RWPE1 (cell line): ENCODE results near the gene ATXN10.

Experiments used
- CTCF ChIA-PET: fragments of 350-600 bp; sonication (Branson Sonifier 250); formaldehyde crosslinking; extraction: SDS; loops from one replicate; lab custom pipeline; 2021; lab: Yijun Ruan, JAX
- POLR2A ChIA-PET: fragments of 400-600 bp; formaldehyde crosslinking; extraction: SDS; loops from one replicate; lab custom pipeline; 2020; ENCODE audit warnings: antibody characterized with exemption; ENCODE audit not compliant: low non-redundant PET; lab: Yijun Ruan, JAX
- DNase-seq: peaks from one replicate; pipeline ENCODE4 v3.0.0; 2012; ENCODE audit warnings: low spot score
- H3K27ac ChIP-seq: fragments of 450-650 bp; 2 replicates; pipeline ENCODE4 v1.5.1; 2017
- TF ChIP-seq, protein P1 (sequence below): fragments of 450-650 bp; conservative IDR thresholded peaks from 2 replicates; pipeline ENCODE4 v1.5.1; 2017; ENCODE audit warnings: low read depth, mild to moderate bottlenecking

ATXN10 gene

DNA sequence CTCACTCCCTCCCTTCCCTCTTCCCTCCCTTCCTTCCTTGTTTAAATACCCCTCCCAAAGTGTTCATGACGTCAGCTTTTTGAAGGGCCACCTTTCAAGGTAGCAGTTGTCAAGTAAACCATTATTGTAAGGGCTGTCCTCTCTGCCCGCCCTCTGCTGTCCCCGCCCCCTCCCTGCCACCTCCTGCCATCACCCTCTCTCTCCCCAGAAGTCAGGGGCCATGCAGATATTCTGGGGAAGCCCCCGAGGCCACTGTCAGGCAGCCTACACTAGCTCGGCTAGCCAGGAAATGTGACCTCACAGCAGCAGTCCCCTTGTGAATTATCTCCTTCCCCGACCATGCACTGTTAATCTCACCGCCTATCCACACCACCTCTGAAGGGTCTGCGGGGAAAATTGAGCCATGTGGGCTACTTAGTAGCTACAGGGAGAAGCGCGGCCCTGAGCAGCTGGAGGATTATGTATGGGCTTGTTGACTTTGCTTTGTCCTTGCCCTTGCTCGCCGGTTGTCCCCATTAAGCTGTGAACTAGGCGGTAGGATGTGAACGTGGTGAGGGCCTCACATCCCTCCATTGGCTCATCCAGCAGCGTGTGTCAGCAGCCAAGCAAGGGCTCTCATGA, 42.1 kb upstream of the ATXN10 start:
- H3K27ac ChIP-seq, result no peak overlapping the region
- CTCF ChIA-PET, result no interaction called here
- no peak for DNase-seq
- TF ChIP-seq, protein P1, sequence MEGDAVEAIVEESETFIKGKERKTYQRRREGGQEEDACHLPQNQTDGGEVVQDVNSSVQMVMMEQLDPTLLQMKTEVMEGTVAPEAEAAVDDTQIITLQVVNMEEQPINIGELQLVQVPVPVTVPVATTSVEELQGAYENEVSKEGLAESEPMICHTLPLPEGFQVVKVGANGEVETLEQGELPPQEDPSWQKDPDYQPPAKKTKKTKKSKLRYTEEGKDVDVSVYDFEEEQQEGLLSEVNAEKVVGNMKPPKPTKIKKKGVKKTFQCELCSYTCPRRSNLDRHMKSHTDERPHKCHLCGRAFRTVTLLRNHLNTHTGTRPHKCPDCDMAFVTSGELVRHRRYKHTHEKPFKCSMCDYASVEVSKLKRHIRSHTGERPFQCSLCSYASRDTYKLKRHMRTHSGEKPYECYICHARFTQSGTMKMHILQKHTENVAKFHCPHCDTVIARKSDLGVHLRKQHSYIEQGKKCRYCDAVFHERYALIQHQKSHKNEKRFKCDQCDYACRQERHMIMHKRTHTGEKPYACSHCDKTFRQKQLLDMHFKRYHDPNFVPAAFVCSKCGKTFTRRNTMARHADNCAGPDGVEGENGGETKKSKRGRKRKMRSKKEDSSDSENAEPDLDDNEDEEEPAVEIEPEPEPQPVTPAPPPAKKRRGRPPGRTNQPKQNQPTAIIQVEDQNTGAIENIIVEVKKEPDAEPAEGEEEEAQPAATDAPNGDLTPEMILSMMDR, result no peak
- POLR2A ChIA-PET, result no interaction called here

DNA sequence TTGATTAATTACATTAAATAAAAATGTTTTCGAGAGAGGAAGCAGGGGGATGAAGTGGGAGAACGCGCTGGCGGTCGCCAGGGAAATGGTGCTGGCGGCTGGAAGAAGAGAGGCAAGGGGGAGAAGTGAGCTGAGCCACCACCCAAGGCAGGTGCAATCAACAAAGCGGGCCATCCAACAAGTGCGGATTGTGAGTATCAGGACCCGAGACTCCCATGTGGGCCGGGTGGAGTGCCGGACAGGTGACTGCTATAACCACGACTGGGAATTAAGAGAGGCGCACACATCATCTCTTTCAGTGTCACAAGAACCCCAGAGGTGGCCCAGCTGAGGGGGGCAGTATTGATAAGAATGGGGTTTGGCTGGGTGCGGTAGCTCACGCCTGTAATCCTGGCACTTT, 41.2 kb upstream of the ATXN10 start:
- TF ChIP-seq, protein P1, result no peak
- DNase-seq, result no peak
- no peak overlapping the region for H3K27ac ChIP-seq
- ChIA-PET POLR2A (no interaction called here), CTCF (no interaction called here)

DNA sequence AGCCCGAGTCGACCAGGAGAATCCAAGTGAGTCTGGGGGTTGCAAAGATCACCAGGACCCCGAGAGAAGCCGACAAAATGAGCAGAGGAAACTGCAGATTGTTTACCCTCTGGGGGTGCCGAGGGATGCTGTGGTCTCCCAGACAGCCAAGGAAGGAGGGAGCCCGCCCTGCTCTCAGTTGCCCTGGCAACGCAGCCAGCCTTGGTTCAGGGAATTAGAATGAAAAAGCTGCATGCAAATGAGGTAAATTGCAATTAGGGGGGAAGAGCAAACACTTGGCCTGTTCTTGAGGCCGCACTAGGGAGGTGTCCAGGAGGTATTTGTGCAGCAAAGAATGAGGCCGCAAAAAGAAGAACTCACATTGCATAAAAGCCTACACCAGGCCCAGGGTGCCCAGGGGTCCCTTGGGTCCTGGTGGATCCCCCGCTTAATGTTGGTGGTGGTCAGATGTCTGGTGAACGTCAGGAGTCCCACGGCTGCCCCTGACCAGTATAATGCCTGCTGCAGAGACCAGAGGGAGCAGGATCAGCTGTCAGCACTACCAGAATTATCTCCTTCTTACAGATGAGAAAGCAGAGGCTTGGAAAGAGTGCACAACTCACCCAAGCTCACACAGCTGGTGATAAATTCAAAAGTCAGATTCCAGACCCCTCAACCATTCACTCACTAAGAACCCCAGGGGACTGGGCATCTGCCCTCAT, 40.3 kb upstream of the ATXN10 start:
- CTCF ChIA-PET, result interaction anchor here (0.7 kb wide), 1 partner anchor 233 kb away, joined by 3 read pairs; no protein-coding TSS in a partner anchor
- DNase-seq, result no peak
- POLR2A ChIA-PET, result no interaction called here

DNA sequence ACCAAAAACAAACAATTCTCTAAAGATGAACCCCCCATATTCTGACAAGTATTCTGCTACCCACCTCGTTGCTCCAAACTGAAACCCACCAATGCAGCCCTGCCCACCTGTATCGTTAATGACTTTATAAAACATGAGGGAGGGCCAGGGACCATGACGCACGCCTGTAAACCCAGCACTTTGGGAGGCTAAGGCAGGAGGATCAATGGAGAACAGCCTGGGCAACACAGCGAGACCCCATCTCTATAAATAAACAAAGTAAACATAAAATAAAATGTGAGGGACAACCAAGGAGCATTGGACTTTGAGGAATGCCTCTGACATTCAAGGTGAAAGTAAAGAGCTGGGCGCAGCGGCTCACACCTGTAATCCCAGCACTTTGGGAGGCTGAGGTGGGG, 39.8 kb upstream of the ATXN10 start:
- H3K27ac ChIP-seq, result no peak overlapping the region
- TF ChIP-seq, protein P1, result no peak
- POLR2A ChIA-PET, result no interaction called here
- CTCF ChIA-PET, result no interaction called here
- no peak for DNase-seq

More for the DNA sequence above, 40.3 kb upstream of the ATXN10 start:
- no peak overlapping the region for H3K27ac ChIP-seq
- TF ChIP-seq, protein P1, result no peak

DNA sequence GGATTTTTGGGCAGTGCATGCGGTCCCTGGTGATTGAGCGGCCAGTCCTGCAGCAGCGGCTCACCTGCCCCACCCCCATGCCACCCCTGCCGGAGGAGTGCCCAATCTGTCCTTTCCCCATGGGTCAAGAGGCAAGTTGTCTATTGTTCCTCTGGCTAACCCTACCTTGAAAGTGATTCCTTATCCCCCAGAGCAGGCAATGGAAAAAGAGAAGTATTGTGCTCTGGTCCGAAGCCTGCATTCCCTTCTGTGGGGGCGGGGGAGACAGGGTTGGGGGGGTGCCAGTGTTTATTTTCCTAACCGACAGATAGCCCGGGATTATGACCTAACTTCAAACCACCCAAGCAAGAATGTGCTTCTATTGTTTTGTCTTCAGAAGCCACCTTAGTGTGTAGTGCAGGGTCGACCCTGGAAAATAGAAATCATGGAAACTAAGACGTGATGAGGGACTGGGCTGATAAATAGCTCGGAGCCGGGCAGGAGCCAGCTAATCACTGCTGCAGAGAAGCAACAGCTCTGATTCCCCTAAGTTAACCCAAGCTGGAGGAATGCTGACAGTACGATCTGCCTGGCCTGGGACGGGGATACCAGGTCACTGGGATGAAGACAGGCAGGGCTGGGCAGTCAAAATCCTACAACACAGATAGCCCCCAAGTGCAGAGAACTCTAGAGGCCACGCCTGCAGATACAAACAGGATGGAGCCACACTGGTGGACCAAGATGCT, 38.7 kb upstream of the ATXN10 start:
- ChIA-PET CTCF (no interaction called here), POLR2A (no interaction called here)
- no peak overlapping the region for H3K27ac ChIP-seq
- no peak for DNase-seq
- TF ChIP-seq, protein P1, result no peak

DNA sequence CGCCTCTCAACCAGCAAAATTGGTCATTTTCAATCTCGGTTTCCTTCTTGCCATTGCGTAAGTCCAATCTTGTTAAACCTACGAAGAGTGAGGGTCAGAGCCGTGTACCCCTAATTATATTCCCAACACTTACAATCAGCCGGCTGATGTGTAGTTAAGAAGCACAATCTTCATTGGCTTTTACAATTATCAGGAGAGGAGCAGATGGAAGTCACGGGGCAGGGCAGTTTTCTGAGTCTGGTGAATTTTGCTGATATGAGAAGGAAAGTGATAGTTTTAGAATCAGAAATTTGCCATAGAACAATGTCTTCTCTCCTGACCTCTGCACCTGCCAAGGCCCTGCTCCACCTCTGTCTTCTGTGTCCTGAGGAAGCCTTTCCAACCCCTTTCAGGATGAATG, 35.0 kb upstream of the ATXN10 start:
- H3K27ac ChIP-seq, result no peak overlapping the region
- no peak for DNase-seq
- ChIA-PET CTCF (no interaction called here), POLR2A (no interaction called here)
- TF ChIP-seq, protein P1, result no peak
